HepG2 (cell line): ENCODE measurements around the gene POLE. TPM values are rescaled to one million over a fixed set of nuclear protein-coding genes. Genes with fewer than 3 reads are reported as not detected.

Experiments
- ATAC-seq: fragments of 200-7000 bp; cut with Tn5 transposase; 3 replicates; pipeline ENCODE4 v1.9.1; 2020; ENCODE audit warnings: mild to moderate bottlenecking, moderate library complexity
- BruUV-seq: library from RNA; stranded (reverse); fragments of 400-500 nt; replicated peaks from 2 replicates; lab custom pipeline; 2021; lab: Mats Ljungman, UMichigan
- CTCF ChIA-PET: fragments of 300-600 bp; formaldehyde crosslinking; extraction: SDS; loops from one replicate; lab custom pipeline; 2021; ENCODE audit warnings: low total read pairs, inconsistent platforms, low intra/inter-chr PET ratio; lab: Yijun Ruan, JAX
- POLR2A ChIA-PET: fragments of 350-600 bp; sonication (Branson Sonifier 250); formaldehyde crosslinking; loops from one replicate; lab custom pipeline; 2020; ENCODE audit warnings: antibody characterized with exemption, inconsistent platforms; lab: Yijun Ruan, JAX
- DNase-seq: peaks from one replicate; pipeline ENCODE4 v3.0.0-alpha.2; 2015; ENCODE audit warnings: low spot score
- FAIRE-seq: peaks from 3 replicates; lab custom pipeline; 2011; peaks lifted over from hg19 to GRCh38; lab: Jason Lieb, UNC
- H2AFZ ChIP-seq: one replicate; pipeline ENCODE4 v1.6.1; 2011; ENCODE audit warnings: low read length, inconsistent platforms
- H3K27ac ChIP-seq: fragments of 300-600 bp; 3 replicates; pipeline ENCODE4 v1.8.0; 2011; ENCODE audit warnings: mixed run types, mild to moderate bottlenecking, mixed read lengths, low read length, inconsistent platforms; ENCODE audit not compliant: insufficient read depth; ENCODE audit errors: extremely low read length
- H3K27me3 ChIP-seq, 2 experiments: fragments of 200-600 bp in 1 of 2; 2 replicates in 1 of 2; 3 replicates in 1 of 2; pipeline versions ENCODE4 v1.6.0 to v1.8.0; 2011; ENCODE audit warnings: low read length in 2 of 2, mild to moderate bottlenecking in 2 of 2, moderate library complexity in 2 of 2, inconsistent platforms in 1 of 2; ENCODE audit not compliant: insufficient read depth in 2 of 2, control insufficient read depth in 1 of 2
- H3K36me3 ChIP-seq, 2 experiments: fragments of 200-600 bp in 1 of 2; replicated peaks in 1 of 2; 2 replicates in 1 of 2; 3 replicates in 1 of 2; pipeline versions ENCODE4 v1.5.1 to v1.8.0; 2011; ENCODE audit warnings: low read length in 2 of 2, inconsistent platforms in 1 of 2; ENCODE audit not compliant: insufficient read depth in 2 of 2, control insufficient read depth in 1 of 2
- H3K4me1 ChIP-seq: 2 replicates; pipeline ENCODE4 v1.5.1; 2012; ENCODE audit warnings: low read length, inconsistent platforms; ENCODE audit not compliant: insufficient read depth
- H3K4me2 ChIP-seq: 2 replicates; pipeline ENCODE4 v1.6.0; 2011; ENCODE audit warnings: low read depth, low read length, inconsistent platforms
- H3K4me3 ChIP-seq, 3 experiments: fragments of 200-600 bp in 1 of 3; sonication (generic), shearing (Covaris generic) in 1 of 3; replicated peaks in 1 of 3; 2 replicates each; pipeline ENCODE4 v1.5.1; 2011 to 2016; ENCODE audit warnings: low read length in 3 of 3, inconsistent platforms in 2 of 3, low read depth in 2 of 3, mild to moderate bottlenecking in 2 of 3, control low read depth in 1 of 3, mixed read lengths in 1 of 3; ENCODE audit not compliant: insufficient read depth in 1 of 3
- H3K79me2 ChIP-seq: one replicate; pipeline ENCODE4 v1.6.1; 2011; ENCODE audit warnings: low read length, inconsistent platforms; ENCODE audit not compliant: insufficient read depth
- H3K9ac ChIP-seq: 2 replicates; pipeline ENCODE4 v1.6.0; 2011; ENCODE audit warnings: mild to moderate bottlenecking, low read depth, low read length, inconsistent platforms; ENCODE audit not compliant: insufficient read depth
- H3K9me3 ChIP-seq: 2 replicates; pipeline ENCODE4 v1.5.1; 2012; ENCODE audit warnings: mild to moderate bottlenecking, low read length
- H4K20me1 ChIP-seq: 2 replicates; pipeline ENCODE4 v1.6.0; 2011; ENCODE audit warnings: inconsistent platforms, mild to moderate bottlenecking, low read length, moderate library complexity; ENCODE audit not compliant: insufficient read depth
- AGO2 ChIP-seq: fragments of 200-400 bp; formaldehyde crosslinking; optimal IDR thresholded peaks from 2 replicates; pipeline ENCODE3; 2017; ENCODE audit warnings: mild to moderate bottlenecking, low read depth, low read length, moderate library complexity
- ATAD3A ChIP-seq: sonication (generic); formaldehyde crosslinking; IDR thresholded peaks from 2 replicates; pipeline ENCODE4 v1.4.0; 2020; ENCODE audit warnings: missing genetic modification reagents
- ELF3 ChIP-seq: IDR thresholded peaks from 2 replicates; pipeline ENCODE4 v1.6.1; 2016; ENCODE audit warnings: missing genetic modification reagents, missing compliant biosample characterization
- GABPB1 ChIP-seq: IDR thresholded peaks from 2 replicates; pipeline ENCODE4 v1.6.1; 2016; ENCODE audit warnings: mild to moderate bottlenecking, missing genetic modification reagents, moderate library complexity, missing compliant biosample characterization
- KDM1A ChIP-seq: IDR thresholded peaks from 2 replicates; pipeline ENCODE4 v1.6.1; 2016; ENCODE audit warnings: missing compliant biosample characterization
- MTF1 ChIP-seq: sonication (generic); formaldehyde crosslinking; IDR thresholded peaks from 2 replicates; pipeline ENCODE4 v1.5.0; 2020; ENCODE audit warnings: missing genetic modification reagents
- SAFB2 ChIP-seq: sonication (generic); formaldehyde crosslinking; IDR thresholded peaks from 2 replicates; pipeline ENCODE4 v1.5.1; 2020; ENCODE audit warnings: missing genetic modification reagents, low read depth, mild to moderate bottlenecking, borderline replicate concordance
- SETDB1 ChIP-seq: sonication (generic); formaldehyde crosslinking; IDR thresholded peaks from 2 replicates; pipeline ENCODE4 v1.5.1; 2020; ENCODE audit warnings: missing genetic modification reagents, mild to moderate bottlenecking, borderline replicate concordance
- U2AF1 ChIP-seq: fragments of 200-400 bp; formaldehyde crosslinking; optimal IDR thresholded peaks from 2 replicates; pipeline ENCODE3; 2017; ENCODE audit warnings: mild to moderate bottlenecking, low read depth, low read length
- ZFP36 ChIP-seq: fragments of 150-350 bp; IDR thresholded peaks from 2 replicates; pipeline ENCODE4 v1.6.1; 2018; ENCODE audit warnings: borderline replicate concordance, low read length, low read depth; ENCODE audit not compliant: partially characterized antibody
- ZNF101 ChIP-seq: sonication (generic); formaldehyde crosslinking; IDR thresholded peaks from 2 replicates; pipeline ENCODE4 v1.4.0; 2020; ENCODE audit warnings: mild to moderate bottlenecking, low read depth, missing genetic modification reagents, borderline replicate concordance
- ZNF33A ChIP-seq: sonication (generic); formaldehyde crosslinking; IDR thresholded peaks from 2 replicates; pipeline ENCODE4 v1.5.1; 2020; ENCODE audit warnings: missing genetic modification reagents, mild to moderate bottlenecking, moderate library complexity, borderline replicate concordance
- ZNF350 ChIP-seq: sonication (generic); formaldehyde crosslinking; IDR thresholded peaks from 2 replicates; pipeline ENCODE4 v1.4.0; 2020; ENCODE audit warnings: mild to moderate bottlenecking, low read depth, missing genetic modification reagents, borderline replicate concordance
- WGBS: methylation state at CpG from one replicate; pipeline ENCODE4 v1.1.6; 2017; ENCODE audit warnings: low lambda C conversion rate; 5-methylcytosine and 5-hydroxymethylcytosine counted together
- in situ Hi-C: cut with HindIII; loops from 2 replicates; pipeline ENCODE4 v1.10.0; 2017; ENCODE audit warnings: low pct_unique_long_range_greater_than_20kb; ENCODE audit not compliant: extremely low pct_ligation_motif_present
- intact Hi-C: fragments of 100-400 bp; cut with micrococcal nuclease; formaldehyde crosslinking; loops from one replicate; pipeline ENCODE4 v1.10.0; 2022; ENCODE audit not compliant: unreplicated experiment
- polyA plus RNA-seq, 8 experiments: library from polyadenylated mRNA; depleted of rRNA in 3 of 8; stranded (reverse) in 7 of 8; unstranded in 1 of 8; fragments of >200 nt; fragmentation: Illumina TruSeq in 4 of 8; extraction: Trizol in 4 of 8; gene quantifications; 2 replicates each; pipeline versions ENCODE4 v1.2.1 to v1.2.3, GENCODE V29; 2011 to 2016; ENCODE audit warnings: low read depth in 4 of 8, missing spikeins in 1 of 8, mixed read lengths in 1 of 8; ENCODE audit not compliant: insufficient read depth in 1 of 8
- total RNA-seq, 5 experiments: library from RNA; depleted of rRNA; stranded (reverse); fragments of >200 nt; fragmentation: Illumina TruSeq; extraction: Trizol; gene quantifications; 2 replicates each; pipeline ENCODE4 v1.2.3, GENCODE V29; 2016; ENCODE audit warnings: low read depth in 1 of 5
- TF ChIP-seq, protein P1 (sequence below): sonication (generic); formaldehyde crosslinking; IDR thresholded peaks from 2 replicates; pipeline ENCODE4 v1.4.0; 2020; ENCODE audit warnings: missing genetic modification reagents
- TF ChIP-seq, protein P2 (sequence below): sonication (generic); formaldehyde crosslinking; IDR thresholded peaks from 2 replicates; pipeline ENCODE4 v1.8.1; 2023; ENCODE audit warnings: mild to moderate bottlenecking, missing genetic modification reagents

The POLE gene
- total and polyA plus RNA-seq, 2 of the 13 experiments (the other 11 are each of a cell fraction or from before 2014, with no cell fraction given): 25.3 to 52.2 TPM

DNA sequence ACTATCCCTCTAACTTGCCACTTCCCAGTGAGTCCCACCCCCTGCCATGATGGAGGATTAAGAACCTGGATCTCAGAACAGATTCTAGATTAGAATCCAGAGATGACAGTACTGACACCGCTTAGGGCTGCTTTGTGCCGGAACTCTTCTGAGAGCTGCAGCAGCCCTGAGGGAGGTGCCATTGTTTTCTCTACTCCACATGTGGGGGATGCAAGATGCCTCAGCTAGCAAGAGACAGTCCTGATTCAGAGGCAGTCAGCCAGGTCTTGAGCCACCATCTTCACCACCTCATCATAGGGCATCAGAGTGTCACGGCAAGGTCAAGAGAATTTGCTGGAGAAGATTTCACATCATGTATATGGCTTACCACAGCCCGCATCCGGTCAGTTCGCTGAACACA lies 20.1 kb upstream of the POLE start:
- POLR2A ChIA-PET: no interaction called here

More for the DNA sequence above, 20.1 kb upstream of the POLE start:
- CTCF ChIA-PET: no interaction called here
- Histone ChIP-seq H3K27me3 (no peaks in the 10 kb centered on the region), H3K4me3 (no peak overlapping the region), H3K9me3 (no peaks in the 10 kb centered on the region), H3K9ac (no peak overlapping the region), H3K27ac (no peak overlapping the region), H3K36me3 (peaks cover 2 to 10% of the 10 kb centered on the region in 2 experiments; a peak in 2 of 5 replicates), H2AFZ (no peak overlapping the region), H4K20me1 (no peaks in the 10 kb centered on the region), H3K4me2 (no peak overlapping the region), H3K79me2 (peaks cover 18% of the 10 kb centered on the region), H3K4me1 (peaks cover 9% of the 10 kb centered on the region)
- no TSS peak for BruUV-seq
- WGBS: 98% methylated on average over 6 of the region's 6 CpGs
- FAIRE-seq (no peak), DNase-seq (no peak), ATAC-seq (no peak)
- intact Hi-C loops: no loop called here
- TF ChIP-seq ELF3 (CRISPR knock-in tag): no peak
- no peak for TF ChIP-seq SETDB1 (CRISPR knock-in tag)
- TF ChIP-seq GABPB1: no peak
- TF ChIP-seq, protein P1, sequence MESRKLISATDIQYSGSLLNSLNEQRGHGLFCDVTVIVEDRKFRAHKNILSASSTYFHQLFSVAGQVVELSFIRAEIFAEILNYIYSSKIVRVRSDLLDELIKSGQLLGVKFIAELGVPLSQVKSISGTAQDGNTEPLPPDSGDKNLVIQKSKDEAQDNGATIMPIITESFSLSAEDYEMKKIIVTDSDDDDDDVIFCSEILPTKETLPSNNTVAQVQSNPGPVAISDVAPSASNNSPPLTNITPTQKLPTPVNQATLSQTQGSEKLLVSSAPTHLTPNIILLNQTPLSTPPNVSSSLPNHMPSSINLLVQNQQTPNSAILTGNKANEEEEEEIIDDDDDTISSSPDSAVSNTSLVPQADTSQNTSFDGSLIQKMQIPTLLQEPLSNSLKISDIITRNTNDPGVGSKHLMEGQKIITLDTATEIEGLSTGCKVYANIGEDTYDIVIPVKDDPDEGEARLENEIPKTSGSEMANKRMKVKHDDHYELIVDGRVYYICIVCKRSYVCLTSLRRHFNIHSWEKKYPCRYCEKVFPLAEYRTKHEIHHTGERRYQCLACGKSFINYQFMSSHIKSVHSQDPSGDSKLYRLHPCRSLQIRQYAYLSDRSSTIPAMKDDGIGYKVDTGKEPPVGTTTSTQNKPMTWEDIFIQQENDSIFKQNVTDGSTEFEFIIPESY (CRISPR knock-in tag): no peak
- TF ChIP-seq ZNF33A (CRISPR knock-in tag): no peak
- TF ChIP-seq, protein P2, sequence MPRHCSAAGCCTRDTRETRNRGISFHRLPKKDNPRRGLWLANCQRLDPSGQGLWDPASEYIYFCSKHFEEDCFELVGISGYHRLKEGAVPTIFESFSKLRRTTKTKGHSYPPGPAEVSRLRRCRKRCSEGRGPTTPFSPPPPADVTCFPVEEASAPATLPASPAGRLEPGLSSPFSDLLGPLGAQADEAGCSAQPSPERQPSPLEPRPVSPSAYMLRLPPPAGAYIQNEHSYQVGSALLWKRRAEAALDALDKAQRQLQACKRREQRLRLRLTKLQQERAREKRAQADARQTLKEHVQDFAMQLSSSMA (CRISPR knock-in tag): no peak
- TF ChIP-seq MTF1: no peak
- no peak for TF ChIP-seq ATAD3A
- no peak for TF ChIP-seq ZNF350 (CRISPR knock-in tag)
- TF ChIP-seq SAFB2: no peak
- TF ChIP-seq ZFP36: no peak
- no peak for TF ChIP-seq AGO2
- no peak for TF ChIP-seq ZNF101 (CRISPR knock-in tag)
- no peak for TF ChIP-seq KDM1A (CRISPR knock-in tag)
- TF ChIP-seq U2AF1: no peak
- in situ Hi-C loops: no loop called here
